Caco-2 (cell line): ENCODE results near the gene MTF2. TPM values are rescaled to one million over a fixed set of nuclear protein-coding genes. Genes with fewer than 3 reads are reported as not detected.

Experiments
- BruUV-seq: library from RNA; stranded (reverse); fragments of 400-500 nt; replicated peaks from 2 replicates; lab custom pipeline; 2021; lab: Mats Ljungman, UMichigan
- CTCF ChIA-PET: fragments of 300-600 bp; sonication (Branson Sonifier 250); formaldehyde crosslinking; loops from one replicate; lab custom pipeline; 2022; ENCODE audit warnings: antibody characterized with exemption; lab: Charles Lee
- POLR2A ChIA-PET: fragments of 300-600 bp; sonication (Branson Sonifier 250); formaldehyde crosslinking; loops from one replicate; lab custom pipeline; 2022; ENCODE audit warnings: antibody characterized with exemption; lab: Charles Lee
- DNase-seq, 2 experiments: peaks; one replicate each; pipeline versions ENCODE4 v3.0.0 to v3.0.0-alpha.2; 2020 to 2022
- H3K27me3 ChIP-seq: replicated peaks from 2 replicates; pipeline ENCODE4 v1.6.0; 2011; ENCODE audit warnings: low read length; ENCODE audit not compliant: control insufficient read depth, insufficient read depth
- H3K36me3 ChIP-seq: 2 replicates; pipeline ENCODE4 v1.5.1; 2011; ENCODE audit warnings: low read length; ENCODE audit not compliant: control insufficient read depth, insufficient read depth
- H3K4me1 ChIP-seq: fragments of 250-450 bp; sonication (Bioruptor Pico); 2 replicates; pipeline ENCODE4 v1.5.1; 2020; ENCODE audit warnings: mild to moderate bottlenecking
- H3K4me3 ChIP-seq: 2 replicates; pipeline ENCODE4 v1.5.1; 2011; ENCODE audit warnings: low read depth, mild to moderate bottlenecking, control low read depth, low read length
- H3K9me3 ChIP-seq: fragments of 250-450 bp; sonication (Bioruptor Pico); 2 replicates; pipeline ENCODE4 v1.5.1; 2020; ENCODE audit warnings: mild to moderate bottlenecking, moderate library complexity
- H3K27ac Mint-ChIP-seq: one replicate; pipeline ENCODE4 v1.8.0; 2022; ENCODE audit warnings: mixed read lengths; ENCODE audit not compliant: unreplicated experiment
- H3K27me3 Mint-ChIP-seq: one replicate; pipeline ENCODE4 v1.8.0; 2022; ENCODE audit warnings: mixed read lengths; ENCODE audit not compliant: insufficient read depth, unreplicated experiment
- H3K36me3 Mint-ChIP-seq: one replicate; pipeline ENCODE4 v1.8.0; 2022; ENCODE audit warnings: mild to moderate bottlenecking, mixed read lengths; ENCODE audit not compliant: insufficient read depth, unreplicated experiment
- H3K4me1 Mint-ChIP-seq: one replicate; pipeline ENCODE4 v1.8.0; 2022; ENCODE audit warnings: low read depth, mixed read lengths; ENCODE audit not compliant: unreplicated experiment
- H3K4me3 Mint-ChIP-seq: one replicate; pipeline ENCODE4 v1.8.0; 2022; ENCODE audit warnings: mild to moderate bottlenecking, moderate library complexity, mixed read lengths; ENCODE audit not compliant: unreplicated experiment
- H3K9me3 Mint-ChIP-seq: one replicate; pipeline ENCODE4 v1.8.0; 2022; ENCODE audit warnings: mixed read lengths; ENCODE audit not compliant: unreplicated experiment
- intact Hi-C: fragments of 100-400 bp; cut with micrococcal nuclease; formaldehyde crosslinking; loops from one replicate; pipeline ENCODE4 v1.10.0; 2022; ENCODE audit not compliant: unreplicated experiment
- total RNA-seq: library from RNA; stranded (reverse); gene quantifications from 2 replicates; pipeline ENCODE4 v1.2.3, GENCODE V29; 2022
- TF ChIP-seq, protein P1 (sequence below), 2 experiments: fragments of 200-600 bp in 1 of 2; IDR thresholded peaks; 1 replicate in 1 of 2; 2 replicates in 1 of 2; pipeline versions ENCODE4 v1.5.1 to v1.8.0; 2011 to 2022; ENCODE audit warnings: antibody characterized with exemption in 1 of 2, control low read depth in 1 of 2, inconsistent platforms in 1 of 2, low read depth in 1 of 2, low read length in 1 of 2, mild to moderate bottlenecking in 1 of 2, moderate library complexity in 1 of 2; ENCODE audit not compliant: insufficient read depth in 1 of 2, severe bottlenecking in 1 of 2, unreplicated experiment in 1 of 2

The MTF2 gene
- total RNA-seq, 1 experiment from 2014 or later, result 29.9 TPM

DNA sequence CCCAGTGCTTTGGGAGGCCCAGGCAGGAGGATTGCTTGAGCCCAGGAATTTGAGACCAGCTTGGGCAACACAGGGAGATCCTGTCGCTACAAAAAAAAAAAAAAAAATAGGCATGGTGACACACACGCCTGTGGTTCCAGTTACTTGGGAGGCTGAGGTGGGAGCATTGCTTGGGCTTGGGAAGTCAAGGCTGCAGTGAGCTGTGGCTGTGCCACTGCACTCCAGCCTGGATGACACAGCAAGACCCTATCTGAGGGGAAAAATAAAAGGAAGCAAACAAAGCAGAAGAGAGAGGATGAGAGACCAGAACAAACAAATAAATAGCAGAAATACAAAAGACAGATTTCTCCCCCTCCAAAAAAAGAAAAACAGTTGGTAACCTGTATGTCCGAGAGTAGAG lies 34.0 kb downstream of the MTF2 start:
- H3K36me3 ChIP-seq, result no peaks in the 10 kb centered on the region

DNA sequence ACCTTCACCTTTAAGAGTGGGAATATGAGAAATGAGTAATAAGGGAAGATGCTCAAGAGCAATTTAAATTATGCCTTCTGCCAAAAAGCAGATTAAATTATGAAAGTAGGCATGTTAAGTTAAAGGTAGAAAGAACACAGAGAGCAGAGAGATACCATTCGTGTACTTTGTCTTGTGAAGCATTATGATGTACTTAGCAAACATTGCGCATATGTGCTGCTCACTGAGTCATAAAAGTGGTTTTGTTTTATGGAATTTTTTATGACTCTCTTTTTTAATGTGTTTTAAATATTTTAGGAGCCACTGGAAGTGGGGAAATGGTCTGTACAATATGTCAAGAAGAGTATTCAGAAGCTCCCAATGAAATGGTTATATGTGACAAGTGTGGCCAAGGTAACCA lies 35.3 kb downstream of the MTF2 start:
- CTCF ChIA-PET, result no interaction called here
- no peak overlapping the region for H3K4me3 ChIP-seq
- no peaks in the 10 kb centered on the region for H3K9me3 Mint-ChIP-seq
- H3K4me3 Mint-ChIP-seq, result no peak overlapping the region
- H3K4me1 ChIP-seq, result peaks cover 13% of the 10 kb centered on the region
- DNase-seq, result no peak
- TF ChIP-seq, protein P1, sequence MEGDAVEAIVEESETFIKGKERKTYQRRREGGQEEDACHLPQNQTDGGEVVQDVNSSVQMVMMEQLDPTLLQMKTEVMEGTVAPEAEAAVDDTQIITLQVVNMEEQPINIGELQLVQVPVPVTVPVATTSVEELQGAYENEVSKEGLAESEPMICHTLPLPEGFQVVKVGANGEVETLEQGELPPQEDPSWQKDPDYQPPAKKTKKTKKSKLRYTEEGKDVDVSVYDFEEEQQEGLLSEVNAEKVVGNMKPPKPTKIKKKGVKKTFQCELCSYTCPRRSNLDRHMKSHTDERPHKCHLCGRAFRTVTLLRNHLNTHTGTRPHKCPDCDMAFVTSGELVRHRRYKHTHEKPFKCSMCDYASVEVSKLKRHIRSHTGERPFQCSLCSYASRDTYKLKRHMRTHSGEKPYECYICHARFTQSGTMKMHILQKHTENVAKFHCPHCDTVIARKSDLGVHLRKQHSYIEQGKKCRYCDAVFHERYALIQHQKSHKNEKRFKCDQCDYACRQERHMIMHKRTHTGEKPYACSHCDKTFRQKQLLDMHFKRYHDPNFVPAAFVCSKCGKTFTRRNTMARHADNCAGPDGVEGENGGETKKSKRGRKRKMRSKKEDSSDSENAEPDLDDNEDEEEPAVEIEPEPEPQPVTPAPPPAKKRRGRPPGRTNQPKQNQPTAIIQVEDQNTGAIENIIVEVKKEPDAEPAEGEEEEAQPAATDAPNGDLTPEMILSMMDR (IDR thresholded peaks at IDR 0.05; ENCODE audit: insufficient read depth in 1 of 2, low read depth in 1 of 2, low read length in 1 of 2, severe bottlenecking in 1 of 2, unreplicated experiment in 1 of 2), result no peak
- no peaks in the 10 kb centered on the region for H3K36me3 ChIP-seq
- no peaks in the 10 kb centered on the region for H3K27me3 Mint-ChIP-seq
- H3K4me1 Mint-ChIP-seq, result peaks cover 21% of the 10 kb centered on the region
- no peak overlapping the region for H3K27ac Mint-ChIP-seq
- no peaks in the 10 kb centered on the region for H3K9me3 ChIP-seq
- POLR2A ChIA-PET, result no interaction called here
- peaks cover 37% of the 10 kb centered on the region for H3K36me3 Mint-ChIP-seq
- BruUV-seq, result no TSS peak
- intact Hi-C loops, result no loop called here
- no peaks in the 10 kb centered on the region for H3K27me3 ChIP-seq

More for the DNA sequence above, 34.0 kb downstream of the MTF2 start:
- Mint-ChIP-seq H3K27me3 (no peaks in the 10 kb centered on the region), H3K36me3 (peaks cover 33% of the 10 kb centered on the region), H3K27ac (no peak overlapping the region), H3K9me3 (no peaks in the 10 kb centered on the region), H3K4me1 (peaks cover 21% of the 10 kb centered on the region), H3K4me3 (no peak overlapping the region)
- Histone ChIP-seq H3K4me3 (no peak overlapping the region), H3K9me3 (no peaks in the 10 kb centered on the region), H3K27me3 (no peaks in the 10 kb centered on the region), H3K4me1 (peaks cover 13% of the 10 kb centered on the region)
- no TSS peak for BruUV-seq
- intact Hi-C loops, result no loop called here
- ChIA-PET CTCF (no interaction called here), POLR2A (no interaction called here)
- no peak for DNase-seq
- TF ChIP-seq, protein P1 (IDR thresholded peaks at IDR 0.05; ENCODE audit: insufficient read depth in 1 of 2, low read depth in 1 of 2, low read length in 1 of 2, severe bottlenecking in 1 of 2, unreplicated experiment in 1 of 2), result no peak

DNA sequence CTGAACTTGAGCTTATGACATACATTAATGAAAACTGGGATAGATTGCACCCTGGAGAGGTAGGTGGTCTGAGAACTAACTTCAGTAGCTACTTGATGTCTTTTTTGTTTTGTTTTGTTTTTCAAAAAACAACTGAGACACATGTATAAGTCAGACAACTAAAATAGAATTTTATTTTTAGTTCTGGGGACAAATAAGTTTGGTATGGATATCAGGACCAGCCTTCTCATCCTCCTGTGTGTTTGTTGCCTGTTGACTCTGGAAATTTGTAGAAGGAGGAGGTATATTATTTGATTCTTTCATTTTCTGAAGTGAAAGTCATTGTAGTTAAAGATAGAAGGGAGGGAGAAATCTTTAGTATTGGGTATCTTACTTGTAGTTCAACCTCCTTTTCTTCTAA lies 41.5 kb downstream of the MTF2 start:
- H3K36me3 Mint-ChIP-seq, result peaks cover 29% of the 10 kb centered on the region
- ChIA-PET POLR2A (no interaction called here), CTCF (no interaction called here)
- no peaks in the 10 kb centered on the region for H3K27me3 Mint-ChIP-seq
- no peak for DNase-seq
- no TSS peak for BruUV-seq
- no peak overlapping the region for H3K4me3 Mint-ChIP-seq
- H3K4me1 ChIP-seq, result no peaks in the 10 kb centered on the region
- H3K27me3 ChIP-seq, result no peaks in the 10 kb centered on the region
- no peaks in the 10 kb centered on the region for H3K9me3 ChIP-seq
- no peaks in the 10 kb centered on the region for H3K36me3 ChIP-seq
- H3K4me3 ChIP-seq, result no peak overlapping the region
- TF ChIP-seq, protein P1 (IDR thresholded peaks at IDR 0.05; ENCODE audit: insufficient read depth in 1 of 2, low read depth in 1 of 2, low read length in 1 of 2, severe bottlenecking in 1 of 2, unreplicated experiment in 1 of 2), result no peak
- intact Hi-C loops, result no loop called here
- H3K27ac Mint-ChIP-seq, result no peak overlapping the region
- H3K9me3 Mint-ChIP-seq, result no peaks in the 10 kb centered on the region
- no peaks in the 10 kb centered on the region for H3K4me1 Mint-ChIP-seq
